ENCODE data around the gene ZGLP1.

DNA sequence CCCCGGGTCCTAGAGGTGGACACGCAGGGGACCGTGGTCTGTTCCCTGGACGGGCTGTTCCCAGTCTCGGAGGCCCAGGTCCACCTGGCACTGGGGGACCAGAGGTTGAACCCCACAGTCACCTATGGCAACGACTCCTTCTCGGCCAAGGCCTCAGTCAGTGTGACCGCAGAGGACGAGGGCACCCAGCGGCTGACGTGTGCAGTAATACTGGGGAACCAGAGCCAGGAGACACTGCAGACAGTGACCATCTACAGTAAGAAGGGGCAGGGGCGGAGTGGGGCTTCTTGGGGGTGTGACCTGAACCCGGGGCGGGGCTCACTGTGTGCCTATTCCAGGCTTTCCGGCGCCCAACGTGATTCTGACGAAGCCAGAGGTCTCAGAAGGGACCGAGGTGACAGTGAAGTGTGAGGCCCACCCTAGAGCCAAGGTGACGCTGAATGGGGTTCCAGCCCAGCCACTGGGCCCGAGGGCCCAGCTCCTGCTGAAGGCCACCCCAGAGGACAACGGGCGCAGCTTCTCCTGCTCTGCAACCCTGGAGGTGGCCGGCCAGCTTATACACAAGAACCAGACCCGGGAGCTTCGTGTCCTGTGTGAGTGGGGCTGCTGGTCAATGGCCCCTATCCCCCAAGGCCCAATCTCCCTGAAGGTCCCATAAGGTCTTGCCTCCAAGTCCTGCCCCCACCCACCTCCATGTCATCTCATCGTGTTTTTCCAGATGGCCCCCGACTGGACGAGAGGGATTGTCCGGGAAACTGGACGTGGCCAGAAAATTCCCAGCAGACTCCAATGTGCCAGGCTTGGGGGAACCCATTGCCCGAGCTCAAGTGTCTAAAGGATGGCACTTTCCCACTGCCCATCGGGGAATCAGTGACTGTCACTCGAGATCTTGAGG lies 25.3 kb downstream of the ZGLP1 start:
- TF ChIP-seq, protein P1, sequence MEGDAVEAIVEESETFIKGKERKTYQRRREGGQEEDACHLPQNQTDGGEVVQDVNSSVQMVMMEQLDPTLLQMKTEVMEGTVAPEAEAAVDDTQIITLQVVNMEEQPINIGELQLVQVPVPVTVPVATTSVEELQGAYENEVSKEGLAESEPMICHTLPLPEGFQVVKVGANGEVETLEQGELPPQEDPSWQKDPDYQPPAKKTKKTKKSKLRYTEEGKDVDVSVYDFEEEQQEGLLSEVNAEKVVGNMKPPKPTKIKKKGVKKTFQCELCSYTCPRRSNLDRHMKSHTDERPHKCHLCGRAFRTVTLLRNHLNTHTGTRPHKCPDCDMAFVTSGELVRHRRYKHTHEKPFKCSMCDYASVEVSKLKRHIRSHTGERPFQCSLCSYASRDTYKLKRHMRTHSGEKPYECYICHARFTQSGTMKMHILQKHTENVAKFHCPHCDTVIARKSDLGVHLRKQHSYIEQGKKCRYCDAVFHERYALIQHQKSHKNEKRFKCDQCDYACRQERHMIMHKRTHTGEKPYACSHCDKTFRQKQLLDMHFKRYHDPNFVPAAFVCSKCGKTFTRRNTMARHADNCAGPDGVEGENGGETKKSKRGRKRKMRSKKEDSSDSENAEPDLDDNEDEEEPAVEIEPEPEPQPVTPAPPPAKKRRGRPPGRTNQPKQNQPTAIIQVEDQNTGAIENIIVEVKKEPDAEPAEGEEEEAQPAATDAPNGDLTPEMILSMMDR (IDR thresholded peaks at IDR 0.05) = no peak
- no peak for TF ChIP-seq POLR2AphosphoS5 (IDR thresholded peaks at IDR 0.05)

Data from esophagus muscularis mucosa (tissue), 3 donors.